ACC112 (cell line): ENCODE measurements around the gene UGT1A6.

ENCODE experiments used
- H2AFZ ChIP-seq: fragments of 200-600 bp; sonication (generic); one replicate; pipeline ENCODE4 v1.6.0; 2017; ENCODE audit warnings: antibody characterized with exemption, low read length; ENCODE audit not compliant: unreplicated experiment
- H3K27ac ChIP-seq: fragments of 200-600 bp; sonication (generic); 2 replicates; pipeline ENCODE4 v1.5.1; 2014; ENCODE audit warnings: low read depth, mild to moderate bottlenecking, antibody characterized with exemption, low read length, moderate library complexity
- H3K27me3 ChIP-seq: fragments of 200-600 bp; sonication (generic); 2 replicates; pipeline ENCODE4 v1.6.1; 2014; ENCODE audit warnings: mild to moderate bottlenecking, antibody characterized with exemption, low read length, moderate library complexity, mixed read lengths; ENCODE audit not compliant: insufficient read depth
- H3K36me3 ChIP-seq: fragments of 200-600 bp; sonication (generic); 2 replicates; pipeline ENCODE4 v1.6.1; 2016; ENCODE audit warnings: mild to moderate bottlenecking, antibody characterized with exemption, low read length, moderate library complexity, mixed read lengths; ENCODE audit not compliant: insufficient read depth
- H3K4me1 ChIP-seq: fragments of 200-600 bp; sonication (generic); one replicate; pipeline ENCODE4 v1.6.1; 2016; ENCODE audit warnings: low read length, mixed read lengths; ENCODE audit not compliant: insufficient read depth, unreplicated experiment, control insufficient read depth
- H3K4me3 ChIP-seq: fragments of 200-600 bp; sonication (generic); 2 replicates; pipeline ENCODE4 v1.5.1; 2014; ENCODE audit warnings: mild to moderate bottlenecking, low read depth, low read length
- H3K79me2 ChIP-seq: fragments of 200-600 bp; sonication (generic); one replicate; pipeline ENCODE4 v1.6.0; 2016; ENCODE audit warnings: low read length; ENCODE audit not compliant: control insufficient read depth, unreplicated experiment, insufficient read depth

The UGT1A6 gene

GRCh38 chr2:233766416-233766815, 73.7 kb downstream of the UGT1A6 start:
- Histone ChIP-seq H3K79me2 (no peaks in the 10 kb centered on the region), H3K4me3 (no peak overlapping the region)

GRCh38 chr2:233768076-233768475, 75.4 kb downstream of the UGT1A6 start:
- H2AFZ ChIP-seq: no peak overlapping the region
- no peaks in the 10 kb centered on the region for H3K79me2 ChIP-seq
- H3K4me3 ChIP-seq: no peak overlapping the region
- peaks cover 14% of the 10 kb centered on the region for H3K4me1 ChIP-seq
- H3K36me3 ChIP-seq: no peaks in the 10 kb centered on the region
- H3K27me3 ChIP-seq: no peaks in the 10 kb centered on the region
- H3K27ac ChIP-seq: no peak overlapping the region

More at GRCh38 chr2:233766416-233766815, 73.7 kb downstream of the UGT1A6 start:
- Histone ChIP-seq H3K4me1 (peaks cover 14% of the 10 kb centered on the region), H2AFZ (no peak overlapping the region), H3K36me3 (no peaks in the 10 kb centered on the region), H3K27me3 (no peaks in the 10 kb centered on the region), H3K27ac (no peak overlapping the region)

GRCh38 chr2:233769260-233769659, 76.6 kb downstream of the UGT1A6 start:
- H3K27ac ChIP-seq: no peak overlapping the region
- no peaks in the 10 kb centered on the region for H3K79me2 ChIP-seq
- no peak overlapping the region for H3K4me3 ChIP-seq
- H3K4me1 ChIP-seq: peaks cover 7% of the 10 kb centered on the region
- no peak overlapping the region for H2AFZ ChIP-seq
- H3K36me3 ChIP-seq: no peaks in the 10 kb centered on the region
- no peaks in the 10 kb centered on the region for H3K27me3 ChIP-seq

- H2AFZ ChIP-seq: no peak overlapping the region
- H3K27ac ChIP-seq: no peak overlapping the region
- H3K36me3 ChIP-seq: no peaks in the 10 kb centered on the region
- H3K79me2 ChIP-seq: no peaks in the 10 kb centered on the region
- H3K4me3 ChIP-seq: no peak overlapping the region
- H3K4me1 ChIP-seq: no peaks in the 10 kb centered on the region
- no peaks in the 10 kb centered on the region for H3K27me3 ChIP-seq
These were observed 79.5 kb downstream of the UGT1A6 start for GRCh38 chr2:233772153-233772552.

- no peaks in the 10 kb centered on the region for H3K79me2 ChIP-seq
- no peak overlapping the region for H3K4me3 ChIP-seq
- no peaks in the 10 kb centered on the region for H3K27me3 ChIP-seq
- H3K27ac ChIP-seq: no peak overlapping the region
- no peak overlapping the region for H2AFZ ChIP-seq
- H3K4me1 ChIP-seq: no peaks in the 10 kb centered on the region
- no peaks in the 10 kb centered on the region for H3K36me3 ChIP-seq
These were observed 79.9 kb downstream of the UGT1A6 start for GRCh38 chr2:233772583-233772982.

- H3K79me2 ChIP-seq: no peaks in the 10 kb centered on the region
- no peak overlapping the region for H3K27ac ChIP-seq
- no peak overlapping the region for H2AFZ ChIP-seq
- H3K4me3 ChIP-seq: no peak overlapping the region
- no peaks in the 10 kb centered on the region for H3K4me1 ChIP-seq
- 0 out of 2 replicates have a peak, but pooled peaks cover 4% of the 10 kb centered on the region for H3K27me3 ChIP-seq
- H3K36me3 ChIP-seq: no peaks in the 10 kb centered on the region
These were observed 81.2 kb downstream of the UGT1A6 start for GRCh38 chr2:233773854-233774253.

GRCh38 chr2:233775414-233775813, 82.7 kb downstream of the UGT1A6 start:
- no peak overlapping the region for H3K4me3 ChIP-seq
- 0 out of 2 replicates have a peak, but pooled peaks cover 4% of the 10 kb centered on the region for H3K27me3 ChIP-seq
- H3K79me2 ChIP-seq: no peaks in the 10 kb centered on the region
- H3K4me1 ChIP-seq: no peaks in the 10 kb centered on the region
- H3K27ac ChIP-seq: no peak overlapping the region
- no peak overlapping the region for H2AFZ ChIP-seq
- H3K36me3 ChIP-seq: no peaks in the 10 kb centered on the region

GRCh38 chr2:233778030-233778429, 85.3 kb downstream of the UGT1A6 start, which contains the start of gene MROH2A:
Gene MROH2A, plus strand, starts transcription at chr2:233778330. Its CDS starts 1,029 bp downstream, at chr2:233779359.
- peaks cover 20% of the 10 kb centered on the region; the same call in 1 of the 2 replicates for H3K27me3 ChIP-seq
- no peaks in the 10 kb centered on the region for H3K79me2 ChIP-seq
- no peak within 1 kb of the TSS for H3K27ac ChIP-seq

GRCh38 chr2:233779722-233780121, 87.0 kb downstream of the UGT1A6 start:
- H3K27me3 ChIP-seq: peaks cover 21% of the 10 kb centered on the region; the same call in 1 of the 2 replicates
- H3K27ac ChIP-seq: no peak overlapping the region
- H2AFZ ChIP-seq: no peak overlapping the region
- H3K79me2 ChIP-seq: no peaks in the 10 kb centered on the region
- H3K4me3 ChIP-seq: no peak overlapping the region
- no peaks in the 10 kb centered on the region for H3K36me3 ChIP-seq
- no peaks in the 10 kb centered on the region for H3K4me1 ChIP-seq

More at GRCh38 chr2:233778030-233778429, 85.3 kb downstream of the UGT1A6 start, which contains the start of gene MROH2A:
- Histone ChIP-seq H2AFZ (no peak within 1 kb of the TSS), H3K4me3 (no peak within 1 kb of the TSS), H3K4me1 (no peaks in the 10 kb centered on the region), H3K36me3 (no peaks in the 10 kb centered on the region)

- no peak overlapping the region for H3K4me3 ChIP-seq
- no peaks in the 10 kb centered on the region for H3K79me2 ChIP-seq
These were observed 88.1 kb downstream of the UGT1A6 start for GRCh38 chr2:233780771-233781170.

GRCh38 chr2:233789554-233789953, 96.9 kb downstream of the UGT1A6 start:
- Histone ChIP-seq H3K4me1 (no peaks in the 10 kb centered on the region), H2AFZ (no peak overlapping the region), H3K36me3 (no peaks in the 10 kb centered on the region), H3K79me2 (no peaks in the 10 kb centered on the region), H3K27me3 (peaks cover 11% of the 10 kb centered on the region; the same call in 1 of the 2 replicates), H3K4me3 (no peak overlapping the region), H3K27ac (no peak overlapping the region)

More at GRCh38 chr2:233780771-233781170, 88.1 kb downstream of the UGT1A6 start:
- H3K36me3 ChIP-seq: no peaks in the 10 kb centered on the region
- no peak overlapping the region for H2AFZ ChIP-seq
- H3K4me1 ChIP-seq: no peaks in the 10 kb centered on the region
- H3K27me3 ChIP-seq: peaks cover 21% of the 10 kb centered on the region; the same call in 1 of the 2 replicates
- H3K27ac ChIP-seq: no peak overlapping the region
